ENCODE measurements around the gene TP63.

TP63 gene

GRCh38 chr3:189687475-189687874 is 56.3 kb downstream of the TP63 start:
- no peak for DNase-seq (ENCODE audit: insufficient read length)
- peak; percentile 72 for FAIRE-seq
- no peak for TF ChIP-seq POLR2A (IDR thresholded peaks at IDR 0.05; ENCODE audit: low read depth, low read length)
- TF ChIP-seq POLR2AphosphoS5 (IDR thresholded peaks at IDR 0.05; ENCODE audit: low read depth, low read length) = no peak
- TF ChIP-seq TAF1 (IDR thresholded peaks at IDR 0.05; ENCODE audit: borderline replicate concordance, low read depth, low read length) = no peak

DNA sequence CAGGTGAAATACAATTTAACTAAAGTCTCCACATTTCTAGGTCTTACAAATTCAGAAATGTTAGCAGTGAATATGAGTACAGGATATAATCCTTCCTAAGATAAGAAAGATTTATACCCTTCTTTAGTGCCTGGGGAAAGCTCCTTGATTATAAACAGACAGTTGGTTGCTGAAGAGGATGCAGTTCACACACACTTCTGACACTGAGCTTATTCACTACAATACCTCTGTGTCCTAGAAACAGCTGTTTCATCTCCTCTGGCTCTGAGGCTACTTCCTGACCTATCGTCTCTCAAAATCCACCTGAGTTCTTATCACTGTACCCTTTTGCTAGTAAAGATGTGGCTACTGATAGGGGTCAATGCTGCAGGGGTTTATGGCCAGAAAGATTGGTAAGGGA is 57.1 kb downstream of the TP63 start:
- FAIRE-seq (no peak), DNase-seq (ENCODE audit: insufficient read length) (no peak)
- TF ChIP-seq TAF1 (IDR thresholded peaks at IDR 0.05; ENCODE audit: borderline replicate concordance, low read depth, low read length) = no peak

GRCh38 chr3:189689625-189690024 is 58.4 kb downstream of the TP63 start:
- no peak for TF ChIP-seq POLR2AphosphoS5 (IDR thresholded peaks at IDR 0.05; ENCODE audit: low read depth, low read length)
- no peak for TF ChIP-seq TAF1 (IDR thresholded peaks at IDR 0.05; ENCODE audit: borderline replicate concordance, low read depth, low read length)
- DNase-seq (ENCODE audit: insufficient read length) (no peak), FAIRE-seq (peak; percentile 78)

GRCh38 chr3:189690237-189690636 is 59.0 kb downstream of the TP63 start:
- TF ChIP-seq POLR2A (IDR thresholded peaks at IDR 0.05; ENCODE audit: low read depth, low read length) (no peak), POLR2AphosphoS5 (IDR thresholded peaks at IDR 0.05; ENCODE audit: low read depth, low read length) (no peak), TAF1 (IDR thresholded peaks at IDR 0.05; ENCODE audit: borderline replicate concordance, low read depth, low read length) (no peak)
- no peak for FAIRE-seq
- no peak for DNase-seq (ENCODE audit: insufficient read length)

DNA sequence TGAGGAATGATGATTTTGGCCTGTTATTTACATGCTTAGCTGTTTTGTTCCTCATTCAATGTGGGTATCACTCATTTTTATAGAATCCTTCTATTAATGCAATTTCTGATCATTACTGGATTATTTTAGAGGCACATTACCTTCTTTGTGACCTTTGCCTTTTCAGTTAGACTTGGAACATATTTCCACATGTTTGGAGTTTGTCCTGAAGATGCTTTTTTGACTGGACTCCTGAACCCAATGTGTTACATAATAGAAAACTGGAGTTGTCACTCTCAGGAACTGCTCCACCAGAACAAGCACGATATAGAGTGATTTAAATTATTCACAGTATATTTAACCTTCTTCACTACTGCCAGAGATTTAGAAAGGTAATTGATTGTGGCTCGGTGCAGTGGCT is 59.5 kb downstream of the TP63 start:
- FAIRE-seq = peak; percentile 21
- no peak for DNase-seq (ENCODE audit: insufficient read length)
- TF ChIP-seq POLR2A (IDR thresholded peaks at IDR 0.05; ENCODE audit: low read depth, low read length) = no peak
- no peak for TF ChIP-seq POLR2AphosphoS5 (IDR thresholded peaks at IDR 0.05; ENCODE audit: low read depth, low read length)
- no peak for TF ChIP-seq TAF1 (IDR thresholded peaks at IDR 0.05; ENCODE audit: borderline replicate concordance, low read depth, low read length)

- FAIRE-seq (peak; percentile 36), DNase-seq (ENCODE audit: insufficient read length) (no peak)
- no peak for TF ChIP-seq POLR2AphosphoS5 (IDR thresholded peaks at IDR 0.05; ENCODE audit: low read depth, low read length)
Observed at GRCh38 chr3:189695400-189695799, 64.2 kb downstream of the TP63 start.

GRCh38 chr3:189698811-189699210 is 67.6 kb downstream of the TP63 start:
- no peak for TF ChIP-seq TAF1 (IDR thresholded peaks at IDR 0.05; ENCODE audit: borderline replicate concordance, low read depth, low read length)
- no peak for TF ChIP-seq POLR2A (IDR thresholded peaks at IDR 0.05; ENCODE audit: low read depth, low read length)
- TF ChIP-seq POLR2AphosphoS5 (IDR thresholded peaks at IDR 0.05; ENCODE audit: low read depth, low read length) = no peak
- DNase-seq (ENCODE audit: insufficient read length) = no peak
- no peak for FAIRE-seq

- DNase-seq (ENCODE audit: insufficient read length) = no peak
- peak; percentile 54 for FAIRE-seq
Observed at GRCh38 chr3:189699885-189700284, 68.7 kb downstream of the TP63 start.

GRCh38 chr3:189702066-189702646 is 71.0 kb downstream of the TP63 start:
- DNase-seq (ENCODE audit: insufficient read length) (no peak), FAIRE-seq (no peak)

More at GRCh38 chr3:189699885-189700284, 68.7 kb downstream of the TP63 start:
- TF ChIP-seq POLR2AphosphoS5 (IDR thresholded peaks at IDR 0.05; ENCODE audit: low read depth, low read length) = no peak
- no peak for TF ChIP-seq POLR2A (IDR thresholded peaks at IDR 0.05; ENCODE audit: low read depth, low read length)
- no peak for TF ChIP-seq TAF1 (IDR thresholded peaks at IDR 0.05; ENCODE audit: borderline replicate concordance, low read depth, low read length)

DNA sequence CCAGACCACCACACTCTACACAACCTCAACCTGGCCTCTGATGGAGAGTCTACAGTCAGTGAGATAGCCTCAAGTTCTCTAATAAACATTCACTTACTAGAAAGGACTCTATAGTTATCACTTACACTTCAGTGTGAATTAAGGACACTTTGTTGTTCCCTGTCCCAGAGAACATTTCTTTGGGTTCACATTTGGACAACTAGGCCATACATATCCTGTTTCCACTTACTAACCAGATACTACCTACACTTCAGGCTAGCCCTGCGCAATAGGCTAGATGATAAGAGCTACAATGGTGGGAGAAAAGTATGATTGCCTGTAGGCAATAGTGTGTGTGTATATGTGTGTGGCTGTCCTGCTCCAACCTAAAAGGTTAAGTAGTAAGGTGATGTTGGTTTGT is 72.7 kb downstream of the TP63 start:
- TF ChIP-seq POLR2AphosphoS5 (IDR thresholded peaks at IDR 0.05; ENCODE audit: low read depth, low read length) (no peak), POLR2A (IDR thresholded peaks at IDR 0.05; ENCODE audit: low read depth, low read length) (no peak), TAF1 (IDR thresholded peaks at IDR 0.05; ENCODE audit: borderline replicate concordance, low read depth, low read length) (no peak)
- FAIRE-seq (peak; percentile 75), DNase-seq (ENCODE audit: insufficient read length) (no peak)

More at GRCh38 chr3:189702066-189702646, 71.0 kb downstream of the TP63 start:
- no peak for TF ChIP-seq POLR2A (IDR thresholded peaks at IDR 0.05; ENCODE audit: low read depth, low read length)
- TF ChIP-seq TAF1 (IDR thresholded peaks at IDR 0.05; ENCODE audit: borderline replicate concordance, low read depth, low read length) = no peak
- TF ChIP-seq POLR2AphosphoS5 (IDR thresholded peaks at IDR 0.05; ENCODE audit: low read depth, low read length) = no peak

DNA sequence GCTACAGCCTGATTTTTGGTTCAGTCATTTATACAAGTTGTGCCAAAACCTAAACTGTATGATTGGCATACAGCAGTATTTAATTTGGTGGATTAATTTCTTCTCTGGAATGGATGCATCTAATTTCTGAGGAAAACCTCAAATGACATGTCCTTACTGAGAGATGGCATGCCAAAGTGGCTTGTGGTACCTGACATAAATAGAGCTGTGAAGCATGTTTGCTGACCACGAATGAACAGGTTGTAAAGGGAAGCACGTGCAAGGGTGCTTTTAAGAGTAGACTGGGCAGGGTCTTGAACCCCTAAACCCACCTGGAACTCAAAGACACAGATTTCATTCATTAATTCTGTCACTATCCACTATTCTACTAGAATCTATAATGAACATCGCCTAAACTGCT is 77.2 kb downstream of the TP63 start:
- DNase-seq (ENCODE audit: insufficient read length) (no peak), FAIRE-seq (peak; percentile 51)
- TF ChIP-seq TAF1 (IDR thresholded peaks at IDR 0.05; ENCODE audit: borderline replicate concordance, low read depth, low read length) = no peak
- TF ChIP-seq POLR2AphosphoS5 (IDR thresholded peaks at IDR 0.05; ENCODE audit: low read depth, low read length) = no peak
- no peak for TF ChIP-seq POLR2A (IDR thresholded peaks at IDR 0.05; ENCODE audit: low read depth, low read length)

DNA sequence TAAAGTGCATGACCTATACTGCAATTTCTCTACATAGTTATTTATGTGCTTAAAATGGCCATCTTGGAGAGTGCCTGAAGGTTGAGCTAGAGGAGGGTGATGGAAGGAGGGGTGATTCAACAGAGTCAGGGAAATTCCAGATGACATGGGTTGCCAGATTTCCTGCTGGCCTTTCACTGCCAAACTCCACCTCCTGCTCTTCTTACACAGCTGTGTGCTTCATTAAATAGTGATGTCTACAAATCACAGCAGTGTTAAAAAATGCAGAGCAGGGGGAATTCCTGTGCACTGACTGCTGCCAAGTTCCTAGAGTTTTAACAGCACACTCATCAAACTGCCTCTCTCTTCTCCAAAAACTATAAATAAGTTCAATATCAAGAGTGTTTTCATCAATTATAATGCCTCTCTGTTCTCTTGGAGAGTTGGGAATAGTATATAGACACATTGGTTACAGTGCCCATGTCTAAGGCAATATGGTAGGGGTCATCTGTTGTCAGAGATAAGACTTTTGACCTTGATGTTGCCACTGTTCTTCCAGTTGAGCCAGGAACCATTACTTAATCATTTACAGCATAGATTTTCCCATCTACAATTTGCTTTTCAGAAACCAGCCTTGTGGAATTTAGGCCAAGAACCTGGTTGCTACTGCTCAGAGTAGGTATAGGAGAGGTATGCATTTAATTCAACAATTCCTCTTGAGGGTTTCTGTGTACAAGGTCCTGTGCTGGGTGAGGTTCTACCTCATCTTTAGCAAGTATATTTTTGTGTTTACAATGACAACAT is 79.6 kb downstream of the TP63 start:
- FAIRE-seq = peak; percentile 74
- no peak for DNase-seq (ENCODE audit: insufficient read length)
- no peak for TF ChIP-seq POLR2AphosphoS5 (IDR thresholded peaks at IDR 0.05; ENCODE audit: low read depth, low read length)
- no peak for TF ChIP-seq POLR2A (IDR thresholded peaks at IDR 0.05; ENCODE audit: low read depth, low read length)
- no peak for TF ChIP-seq TAF1 (IDR thresholded peaks at IDR 0.05; ENCODE audit: borderline replicate concordance, low read depth, low read length)
